ENCODE results near the gene CNGA1.
A peak's percentile ranks its signal among the peaks of the same experiment; 100 is the strongest.

The CNGA1 gene

DNA sequence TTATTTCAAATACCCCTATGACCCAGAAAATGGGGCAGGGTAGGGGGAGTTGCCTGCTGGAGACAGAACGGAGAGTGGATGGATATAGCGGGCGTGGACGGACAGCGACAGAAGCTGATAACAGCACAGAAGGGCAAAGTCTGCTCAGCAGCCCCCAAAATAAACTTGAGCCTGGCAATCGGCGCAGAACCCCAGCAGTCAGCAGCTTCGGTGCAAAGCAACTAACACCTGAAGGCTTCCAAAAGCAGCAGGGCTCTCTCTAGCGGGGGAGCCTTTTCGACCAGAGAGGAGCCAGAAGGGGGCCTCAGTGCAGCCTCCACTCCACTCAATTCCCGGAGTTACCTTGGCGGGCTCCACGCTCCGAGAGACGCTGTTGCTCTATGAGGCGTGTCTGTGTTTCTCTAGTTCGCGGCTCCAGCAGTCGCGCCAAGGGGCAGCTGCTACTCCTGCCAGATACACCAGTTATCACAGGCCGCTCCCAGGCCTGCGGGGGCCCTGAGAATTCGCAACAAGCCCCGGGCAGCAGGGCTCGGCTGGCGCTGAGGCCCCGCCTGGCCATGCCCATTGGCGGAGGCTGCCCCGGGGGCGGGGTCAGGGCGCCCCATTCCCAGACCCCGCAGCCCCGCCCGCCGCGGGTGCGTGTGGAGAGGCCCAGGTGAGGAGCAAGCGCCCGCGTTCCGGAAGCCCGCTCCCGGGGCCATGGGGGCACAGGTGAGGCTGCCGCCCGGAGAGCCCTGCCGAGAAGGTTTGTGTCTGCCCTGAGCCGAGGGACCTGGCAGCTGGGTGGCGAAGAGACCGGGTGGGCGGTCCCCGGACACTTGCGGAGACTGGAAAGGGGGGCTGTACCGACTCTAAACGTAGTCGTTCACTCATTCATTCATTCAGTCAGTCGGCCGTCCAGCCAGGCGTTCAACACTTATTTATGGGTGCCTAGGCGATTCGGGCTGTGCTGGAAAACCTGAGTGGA lies at the start of gene CNGA1, which contains the start of gene NIPAL1:
Gene CNGA1, minus strand, starts transcription at position 541 of the 967 bp plus-strand sequence. CDS start 63,992 bp downstream, outside the sequence.
Gene NIPAL1, plus strand, starts transcription at position 632 of the 967 bp plus-strand sequence. Its CDS starts 68 bp downstream, at position 700.
- DNase-seq = peak; percentile 24

DNA sequence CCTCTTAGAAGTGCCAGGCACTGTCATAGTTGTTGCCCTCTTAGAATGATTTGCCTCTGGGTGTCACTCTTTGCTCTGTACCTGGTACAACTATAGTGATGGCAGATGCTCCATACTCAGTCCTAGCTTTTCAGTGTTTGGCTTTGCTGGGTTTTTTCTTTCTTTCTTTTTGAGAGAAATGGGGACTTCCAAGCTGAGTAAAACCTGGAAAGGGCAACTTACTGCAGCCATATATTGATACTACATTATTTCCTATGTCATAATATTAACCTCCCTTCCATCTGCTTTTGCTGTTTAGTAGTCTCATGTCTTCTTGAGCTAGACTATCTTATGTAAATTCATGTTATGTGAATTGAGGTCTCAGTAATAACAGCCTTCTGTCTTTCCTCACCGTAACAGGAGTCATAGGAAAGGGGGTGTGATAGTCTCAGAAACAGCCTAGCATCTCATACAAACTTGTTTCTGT lies 49.1 kb upstream of the CNGA1 start:
- no peak for DNase-seq

DNA sequence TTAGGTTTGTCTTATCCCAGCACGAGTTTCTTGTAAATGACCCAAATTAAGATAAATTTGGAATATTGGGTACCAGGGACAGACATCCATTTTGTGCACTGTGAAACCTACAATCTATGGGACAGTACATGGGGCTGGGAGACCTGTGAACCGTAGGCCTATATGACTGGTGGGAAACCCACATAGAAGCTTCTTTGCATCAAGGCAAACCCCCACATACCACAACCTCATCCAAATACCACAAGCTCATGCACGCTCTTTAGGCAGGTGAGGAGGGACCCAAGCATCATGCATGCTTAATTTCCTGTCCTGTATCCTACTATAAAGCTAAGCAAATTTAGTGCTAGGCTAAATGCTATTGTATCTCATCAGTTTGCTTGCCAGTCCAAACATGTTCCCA lies 47.9 kb upstream of the CNGA1 start:
- no peak for DNase-seq

DNA sequence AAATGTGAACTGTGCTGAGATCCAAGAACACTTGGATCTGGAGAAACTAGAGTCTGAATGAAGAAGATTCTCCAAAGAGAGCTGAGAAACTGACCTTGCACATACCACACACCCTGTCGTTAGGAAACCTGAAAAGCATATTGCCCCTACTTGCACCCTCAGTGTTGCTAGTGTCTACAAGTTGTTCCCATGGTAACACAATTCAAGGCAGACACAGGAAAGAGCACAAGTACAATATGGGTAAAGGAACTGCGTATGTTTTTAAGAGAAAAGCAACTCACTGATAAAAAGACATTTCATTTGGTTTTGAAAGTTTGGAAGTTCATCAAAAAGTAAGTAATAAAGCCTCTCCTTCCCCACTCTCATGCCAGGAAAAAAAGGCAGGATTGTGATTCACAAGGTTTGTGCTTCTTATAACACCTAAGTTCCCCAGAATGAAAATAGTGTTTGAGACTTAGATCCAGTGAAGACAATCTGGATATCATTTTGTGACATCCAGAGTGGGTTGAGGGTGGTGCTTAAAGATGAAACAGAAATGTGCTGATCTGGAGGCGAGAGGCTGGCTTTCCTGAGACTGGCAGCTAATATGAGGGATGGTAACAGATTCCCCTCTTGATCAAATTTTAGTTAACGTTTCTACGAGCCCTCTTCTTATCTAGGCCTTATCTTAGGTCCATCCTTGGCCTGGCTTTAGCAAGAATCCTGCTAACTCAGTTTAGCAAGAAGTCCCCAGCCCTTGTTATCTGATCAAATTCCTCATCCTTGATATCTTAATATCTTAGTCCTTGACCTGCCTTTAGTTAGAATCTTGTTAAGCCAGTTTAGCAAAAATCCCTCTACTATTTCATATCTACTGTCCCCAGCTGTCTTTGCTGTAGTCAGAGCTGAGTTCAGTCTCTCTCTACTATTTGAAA lies 42.4 kb upstream of the CNGA1 start:
- DNase-seq = no peak

GRCh38 chr4:48051078-48051477 lies 34.6 kb upstream of the CNGA1 start:
- DNase-seq = no peak

- DNase-seq = no peak
These were observed 33.0 kb upstream of the CNGA1 start for GRCh38 chr4:48049483-48049882.

- no peak for DNase-seq
These were observed 31.4 kb upstream of the CNGA1 start for GRCh38 chr4:48047896-48048295.

DNA sequence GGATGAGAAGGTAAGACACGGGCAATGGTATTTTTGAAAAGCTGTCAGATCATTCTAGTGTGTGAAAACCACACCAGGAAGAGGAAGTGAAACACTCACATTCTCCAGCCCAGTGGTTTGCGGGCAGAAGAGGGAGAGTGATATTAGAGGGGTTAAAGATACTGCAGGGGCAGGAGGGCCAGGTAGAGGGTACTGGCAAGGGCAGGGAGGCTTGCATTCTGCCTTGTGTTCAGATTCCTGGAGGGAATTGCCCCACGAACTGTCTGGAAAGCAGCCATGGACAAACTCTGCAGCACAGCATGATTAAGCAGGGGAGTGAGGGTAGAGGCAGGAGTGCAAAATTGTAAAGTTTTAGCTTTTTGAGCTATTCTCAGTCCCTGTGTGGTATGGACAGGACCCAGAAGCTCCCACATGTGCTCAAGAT lies 31.0 kb upstream of the CNGA1 start:
- no peak for DNase-seq

DNA sequence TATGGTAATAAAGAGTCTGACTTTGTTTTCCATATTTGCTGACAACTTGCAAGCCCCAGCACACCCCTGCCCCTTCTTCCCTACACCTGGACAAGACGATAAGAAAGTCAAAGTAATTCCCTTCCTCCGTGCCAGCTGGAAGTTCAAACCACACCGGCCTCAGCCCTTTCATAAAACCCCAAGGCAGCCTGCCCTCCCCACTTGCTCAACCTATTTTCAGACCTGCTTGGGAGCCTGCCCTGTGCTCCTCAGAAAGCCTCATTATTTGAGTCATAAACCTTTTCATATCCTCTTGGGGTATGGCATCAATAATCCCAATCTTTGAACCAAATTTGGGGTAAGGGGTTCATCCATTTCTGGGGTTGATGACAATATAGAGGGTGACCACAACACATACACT lies 29.6 kb upstream of the CNGA1 start:
- no peak for DNase-seq

DNA sequence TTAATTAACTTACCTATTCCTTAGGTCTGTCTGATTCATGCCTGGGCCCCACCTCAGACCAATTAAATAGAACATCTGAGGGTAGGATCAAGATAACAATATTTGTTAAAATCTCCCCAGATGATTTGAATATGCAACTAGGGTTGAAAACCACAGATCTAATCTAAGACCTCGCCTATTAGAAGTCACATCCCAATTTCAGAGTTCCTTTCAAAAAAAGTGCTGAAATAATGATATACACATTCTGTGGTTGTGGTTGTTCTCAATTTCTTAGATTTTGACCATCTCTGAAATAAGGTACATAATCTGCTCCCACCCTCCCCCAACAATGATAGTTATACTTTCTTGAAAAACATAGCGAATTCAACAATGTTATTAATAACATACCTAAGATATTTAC lies 27.8 kb upstream of the CNGA1 start:
- DNase-seq = no peak

DNA sequence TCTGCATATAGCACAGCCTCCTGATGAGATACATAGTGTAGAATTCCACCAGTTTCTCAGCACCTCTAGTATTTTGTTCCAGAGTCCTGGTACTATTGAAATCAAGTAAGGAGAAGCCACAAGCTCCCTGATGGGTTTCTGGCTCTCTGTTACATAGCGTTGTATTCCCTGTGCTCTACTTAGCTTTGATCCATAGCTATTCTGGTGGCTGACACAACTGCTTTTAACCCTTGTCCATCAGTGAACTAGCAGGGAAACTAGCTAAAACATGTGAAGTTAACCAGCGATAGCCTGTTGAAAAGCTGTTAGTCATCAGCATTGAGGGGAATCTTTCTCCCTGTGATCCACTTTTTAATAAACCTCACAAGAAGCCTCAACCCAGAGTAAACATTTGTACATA lies 27.0 kb upstream of the CNGA1 start:
- DNase-seq = no peak

DNA sequence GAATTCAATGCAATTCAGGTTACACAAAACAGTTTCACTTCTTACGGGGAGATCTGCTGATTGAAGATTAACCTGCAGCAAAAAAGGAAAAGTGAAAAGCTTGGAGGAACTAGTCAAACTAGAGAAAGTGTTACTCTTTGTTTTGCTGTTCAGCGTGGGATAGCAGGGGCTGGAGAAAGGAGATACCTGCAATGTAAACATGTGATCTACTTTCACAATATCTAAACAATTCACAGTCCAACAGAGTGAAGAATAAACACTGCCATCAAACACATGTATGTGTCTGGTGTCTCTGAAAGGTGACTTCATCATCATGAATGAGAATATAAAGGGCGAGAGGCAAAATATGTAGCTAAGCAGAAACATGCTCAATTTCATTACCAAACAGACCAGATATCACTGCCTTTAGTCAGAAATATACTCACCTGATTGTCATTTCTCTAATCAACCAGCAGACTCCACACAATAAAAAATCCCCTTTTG lies 26.5 kb upstream of the CNGA1 start:
- no peak for DNase-seq

GRCh38 chr4:48041535-48042137 lies 25.2 kb upstream of the CNGA1 start:
- DNase-seq = no peak

GRCh38 chr4:48039561-48039960 lies 23.1 kb upstream of the CNGA1 start:
- no peak for DNase-seq

DNA sequence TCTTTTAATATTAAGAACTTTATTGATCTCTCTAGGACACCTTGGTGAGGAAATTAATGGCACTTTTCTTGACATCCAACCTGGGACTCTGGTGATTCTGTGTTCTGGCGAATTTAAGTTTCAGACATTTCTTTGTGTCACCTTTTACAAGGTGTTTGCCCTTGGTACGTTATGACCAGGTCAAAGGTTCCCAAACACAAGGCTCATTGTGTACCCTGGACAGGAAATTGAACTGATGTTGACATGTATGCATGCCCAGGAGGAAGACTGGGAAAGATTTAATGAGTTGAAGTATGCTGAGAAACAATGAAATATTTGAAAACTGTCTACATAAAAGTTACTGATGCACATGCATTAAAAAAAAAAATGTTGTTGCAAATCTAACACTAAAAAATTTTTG lies 22.2 kb upstream of the CNGA1 start:
- no peak for DNase-seq

DNA sequence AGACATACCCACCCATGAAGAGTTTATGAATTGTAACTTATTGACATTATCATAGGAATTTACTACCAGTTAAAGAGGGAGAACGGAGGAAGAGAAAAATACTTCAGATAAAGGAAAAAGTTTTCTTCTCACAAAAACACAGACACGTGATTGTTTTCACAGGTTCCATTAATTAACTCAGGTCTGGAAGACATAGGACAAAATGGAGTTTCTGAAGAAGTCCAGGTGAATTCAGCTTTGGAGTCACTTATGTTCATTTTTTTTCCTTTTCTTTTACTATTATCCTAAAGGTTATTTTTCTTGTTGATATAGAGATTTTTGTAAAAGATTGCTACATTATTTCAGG lies 20.6 kb upstream of the CNGA1 start:
- no peak for DNase-seq

GRCh38 chr4:48035952-48036351 lies 19.5 kb upstream of the CNGA1 start:
- no peak for DNase-seq

DNA sequence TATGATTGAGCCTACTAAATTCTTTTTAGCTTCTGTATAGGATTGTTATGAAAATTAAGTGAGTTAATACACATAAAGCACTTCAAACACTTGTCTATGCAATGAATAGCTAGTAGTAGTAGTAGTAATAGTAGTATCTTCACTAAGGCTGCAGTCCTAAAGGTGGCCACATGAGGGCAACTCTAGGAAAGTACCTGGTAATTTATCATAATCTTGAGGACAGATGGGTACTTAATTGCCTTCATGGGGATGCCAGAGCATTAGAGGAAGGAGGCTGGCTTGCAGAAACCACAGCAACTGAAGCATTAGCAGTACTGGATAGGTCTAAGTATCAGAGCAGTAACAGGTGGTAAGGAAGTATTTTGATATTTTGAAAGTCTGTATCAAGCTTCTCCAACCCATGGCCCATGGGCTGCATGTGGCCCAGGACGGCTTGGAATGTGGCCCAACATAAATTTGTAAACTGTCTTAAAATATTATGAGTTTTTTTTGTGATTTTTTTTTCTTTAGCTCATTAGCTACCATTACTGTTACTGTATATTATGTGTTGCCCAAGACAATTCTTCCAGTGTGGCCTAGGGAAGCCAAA lies 17.4 kb upstream of the CNGA1 start:
- DNase-seq = no peak

GRCh38 chr4:48033412-48033811 lies 16.9 kb upstream of the CNGA1 start:
- DNase-seq = no peak

DNA sequence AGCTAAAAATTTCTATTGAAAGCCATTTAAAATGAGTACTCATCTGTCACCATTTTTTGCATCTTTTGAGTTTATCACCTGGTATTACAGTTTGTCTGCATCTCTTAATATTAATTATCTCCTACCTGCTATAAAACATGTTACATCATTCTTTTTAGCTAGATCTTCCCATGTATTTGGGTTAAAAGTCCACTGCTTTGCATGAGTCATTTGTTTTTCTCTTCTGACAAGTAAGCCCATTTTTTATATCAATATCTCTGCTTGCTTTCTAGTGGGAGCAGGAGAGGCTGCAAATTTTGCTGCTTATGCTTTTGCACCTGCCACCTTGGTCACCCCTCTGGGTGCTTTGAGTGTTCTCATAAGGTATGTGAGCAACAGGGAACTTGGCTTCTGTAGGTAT lies 16.2 kb upstream of the CNGA1 start:
- DNase-seq = no peak

DNA sequence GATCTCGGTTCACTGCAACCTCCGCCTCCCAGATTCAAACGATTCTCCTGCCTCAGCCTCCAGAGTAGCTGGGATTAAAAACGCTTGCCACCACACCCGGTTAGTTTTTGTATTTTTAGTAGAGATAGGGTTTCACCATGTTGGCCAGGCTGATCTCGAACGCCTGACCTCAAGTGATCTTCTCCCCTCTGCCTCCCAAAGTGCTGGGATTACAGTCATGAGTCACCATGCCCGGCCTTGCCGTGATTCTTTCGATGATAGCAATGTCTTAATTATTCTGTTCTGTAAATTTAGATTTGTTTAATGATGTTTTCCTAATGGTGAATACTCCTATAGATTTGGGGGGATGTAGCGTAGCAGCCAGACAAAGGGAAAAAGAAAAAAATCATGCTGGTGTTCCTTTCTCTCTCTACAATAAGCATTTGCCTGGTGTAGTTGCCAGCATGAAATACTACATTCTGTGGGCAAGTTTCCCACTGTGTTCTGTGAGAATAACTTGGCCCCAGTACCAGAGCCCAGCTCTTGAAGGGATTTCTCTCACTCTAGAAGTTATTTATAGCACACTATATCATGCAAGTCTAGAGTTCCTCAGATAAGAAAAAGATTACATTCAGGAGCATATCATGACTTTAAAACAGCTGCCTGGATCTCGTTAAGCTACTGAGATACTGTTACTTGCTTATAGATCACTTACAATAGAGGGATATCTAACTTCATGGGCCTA lies 15.5 kb upstream of the CNGA1 start:
- DNase-seq = no peak

GRCh38 chr4:48030470-48030869 lies 14.0 kb upstream of the CNGA1 start:
- no peak for DNase-seq
